PC-3 (cell line): ENCODE results near the gene UBXN10.

ENCODE experiments used
- EZH2phosphoT487 ChIP-seq: fragments of 300-600 bp; sonication (generic); IDR thresholded peaks from 2 replicates; pipeline ENCODE4 v1.6.1; 2018; ENCODE audit warnings: mild to moderate bottlenecking, antibody characterized with exemption, low read length, borderline replicate concordance
- TF ChIP-seq, protein P1 (sequence below): fragments of 300-600 bp; sonication (generic); conservative IDR thresholded peaks from 2 replicates; pipeline ENCODE4 v1.5.1; 2017; ENCODE audit warnings: antibody characterized with exemption, low read depth, mild to moderate bottlenecking, low read length

DNA sequence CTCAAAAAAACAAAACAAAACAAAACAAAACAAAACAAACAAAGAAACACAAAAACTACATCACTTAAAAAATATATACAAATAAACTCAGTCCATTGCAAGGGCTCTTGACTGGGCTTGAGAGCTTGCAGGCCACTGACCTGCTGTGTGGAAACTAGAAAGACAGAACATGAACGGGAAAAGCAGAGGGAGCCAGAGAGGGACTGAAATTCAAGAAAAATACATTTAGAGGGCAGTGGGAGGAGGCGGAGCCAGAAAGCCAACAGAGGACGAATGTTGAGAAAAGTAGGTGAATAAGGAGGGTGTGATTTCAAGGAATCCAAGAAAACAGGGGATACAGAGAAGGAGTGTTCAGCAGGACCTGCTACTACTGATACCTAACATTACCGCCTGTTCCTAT is 41.8 kb downstream of the UBXN10 start:
- TF ChIP-seq, protein P1, sequence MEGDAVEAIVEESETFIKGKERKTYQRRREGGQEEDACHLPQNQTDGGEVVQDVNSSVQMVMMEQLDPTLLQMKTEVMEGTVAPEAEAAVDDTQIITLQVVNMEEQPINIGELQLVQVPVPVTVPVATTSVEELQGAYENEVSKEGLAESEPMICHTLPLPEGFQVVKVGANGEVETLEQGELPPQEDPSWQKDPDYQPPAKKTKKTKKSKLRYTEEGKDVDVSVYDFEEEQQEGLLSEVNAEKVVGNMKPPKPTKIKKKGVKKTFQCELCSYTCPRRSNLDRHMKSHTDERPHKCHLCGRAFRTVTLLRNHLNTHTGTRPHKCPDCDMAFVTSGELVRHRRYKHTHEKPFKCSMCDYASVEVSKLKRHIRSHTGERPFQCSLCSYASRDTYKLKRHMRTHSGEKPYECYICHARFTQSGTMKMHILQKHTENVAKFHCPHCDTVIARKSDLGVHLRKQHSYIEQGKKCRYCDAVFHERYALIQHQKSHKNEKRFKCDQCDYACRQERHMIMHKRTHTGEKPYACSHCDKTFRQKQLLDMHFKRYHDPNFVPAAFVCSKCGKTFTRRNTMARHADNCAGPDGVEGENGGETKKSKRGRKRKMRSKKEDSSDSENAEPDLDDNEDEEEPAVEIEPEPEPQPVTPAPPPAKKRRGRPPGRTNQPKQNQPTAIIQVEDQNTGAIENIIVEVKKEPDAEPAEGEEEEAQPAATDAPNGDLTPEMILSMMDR, result no peak
- no peak for TF ChIP-seq EZH2phosphoT487
